ENCODE measurements around the gene BCL2. TPM values are rescaled to one million over a fixed set of nuclear protein-coding genes. Genes with fewer than 3 reads are reported as not detected.
"Not testable (repeated sequence)": the region's sequence is repeated elsewhere in the genome, so short reads cannot be mapped to it uniquely, and the experiment has no call there.

The BCL2 gene
- total RNA-seq, 1 donor from 2014 or later = 47.3 TPM

DNA sequence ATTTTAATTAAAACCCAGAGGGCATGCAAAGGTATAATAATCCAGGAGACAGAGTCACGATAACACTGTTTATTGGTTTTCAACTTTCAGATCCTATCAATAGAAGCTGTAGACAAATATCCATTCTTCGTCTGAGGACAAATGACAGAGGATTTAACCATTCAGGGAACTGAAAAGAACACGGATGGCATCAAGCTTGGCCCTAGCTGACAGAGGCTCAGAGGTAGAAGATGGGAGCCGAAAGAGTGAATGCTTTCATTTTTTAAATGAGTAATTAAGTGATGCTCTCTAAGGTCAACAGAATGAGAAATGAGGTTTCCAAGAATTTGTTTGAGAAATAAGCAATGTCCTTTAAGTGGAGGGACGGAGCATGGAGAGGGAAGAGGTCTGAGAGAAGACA lies 62.1 kb downstream of the BCL2 start:
- DNase-seq = no peak

DNA sequence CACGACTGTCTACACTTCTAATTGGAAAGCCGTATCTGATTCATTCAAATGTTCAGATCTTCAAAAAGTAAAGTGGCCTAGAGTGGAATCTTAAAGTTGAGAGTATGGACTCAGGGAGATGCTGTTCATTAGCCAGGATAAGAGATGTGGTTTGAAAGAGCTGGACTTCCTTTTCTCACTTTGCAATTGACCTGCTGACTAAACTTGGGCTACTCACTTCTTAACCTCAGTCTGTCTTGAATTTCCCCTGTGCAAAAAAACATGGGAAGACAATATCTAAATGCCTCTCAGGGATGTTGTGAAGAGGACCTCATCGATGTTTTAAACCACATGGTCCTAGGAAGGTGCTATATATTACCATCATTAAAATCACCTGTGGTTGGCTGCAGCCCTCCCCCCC lies 64.1 kb downstream of the BCL2 start:
- DNase-seq = no peak

- DNase-seq = no peak
These were observed 64.7 kb downstream of the BCL2 start for GRCh38 chr18:63254716-63255399.

DNA sequence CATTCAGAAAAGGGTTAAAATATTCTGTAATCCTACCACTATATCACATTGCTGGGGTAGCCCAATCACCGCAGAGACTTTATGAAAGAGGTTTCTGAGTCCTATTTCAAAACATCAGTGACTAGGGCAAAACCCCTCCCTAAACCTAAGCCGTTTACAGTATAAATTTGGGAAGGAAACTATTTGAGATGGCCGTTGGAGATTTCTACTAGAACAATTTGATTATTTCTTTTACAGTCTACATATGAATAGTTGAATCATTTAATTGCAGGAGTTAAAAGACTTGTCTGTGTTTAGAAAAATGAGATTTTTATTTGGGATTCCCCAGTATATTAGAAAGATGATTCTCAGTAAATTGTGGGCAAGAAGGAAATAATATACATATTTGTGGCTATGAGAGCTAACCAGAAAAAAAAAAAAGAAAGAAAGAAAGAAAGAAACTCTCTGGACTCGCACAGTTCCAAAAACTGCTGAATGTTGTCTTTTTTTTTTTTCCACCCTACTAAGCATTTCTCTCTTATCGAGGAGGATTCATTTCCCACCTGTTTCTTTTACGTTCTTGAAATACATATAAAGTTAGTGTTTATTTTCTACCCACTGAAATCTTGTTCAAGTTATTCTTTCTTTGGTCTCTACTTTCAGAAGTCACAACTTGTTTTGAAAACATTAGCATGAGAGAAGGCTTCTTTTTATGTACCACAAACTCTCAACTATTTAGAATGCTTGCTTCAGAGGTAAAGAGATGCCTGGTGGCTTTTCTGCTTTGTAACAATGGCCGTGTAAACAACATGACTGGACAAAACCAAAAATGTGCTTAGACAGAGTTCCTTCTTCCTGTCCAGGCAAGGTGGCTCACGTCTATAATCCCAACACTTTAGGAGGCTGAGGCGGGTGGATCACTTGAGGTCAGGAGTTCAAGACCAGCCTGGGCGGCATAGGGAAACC lies 65.9 kb downstream of the BCL2 start:
- DNase-seq = peak; percentile 62

GRCh38 chr18:63253014-63253413 lies 66.6 kb downstream of the BCL2 start:
- DNase-seq = no peak

- DNase-seq = no peak
These were observed 69.8 kb downstream of the BCL2 start for GRCh38 chr18:63249771-63250170.

DNA sequence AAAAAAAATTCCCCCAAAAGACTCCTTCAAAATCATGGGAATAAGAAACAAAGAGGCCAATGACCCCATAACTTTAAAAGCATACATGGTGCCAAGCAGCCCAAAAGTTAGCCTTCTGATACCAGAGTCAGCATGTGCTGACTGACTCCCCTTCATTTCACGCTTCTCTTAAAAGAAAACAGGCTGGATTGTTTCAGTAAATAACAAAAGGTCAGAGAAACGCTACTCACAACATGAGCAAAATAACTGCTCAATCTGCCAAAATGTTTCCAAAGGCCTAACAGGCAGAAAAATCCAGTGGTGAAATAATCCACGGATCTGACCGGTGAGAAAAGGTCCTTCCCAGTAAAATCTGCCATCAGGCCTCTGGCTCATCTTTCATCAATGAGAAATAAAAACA lies 71.6 kb downstream of the BCL2 start:
- no peak for DNase-seq

- no peak for DNase-seq
These were observed 72.1 kb downstream of the BCL2 start for GRCh38 chr18:63247506-63247905.

GRCh38 chr18:63245600-63245999 lies 74.0 kb downstream of the BCL2 start:
- no peak for DNase-seq

GRCh38 chr18:63244607-63245006 lies 75.0 kb downstream of the BCL2 start:
- peak; percentile 85 for DNase-seq

DNA sequence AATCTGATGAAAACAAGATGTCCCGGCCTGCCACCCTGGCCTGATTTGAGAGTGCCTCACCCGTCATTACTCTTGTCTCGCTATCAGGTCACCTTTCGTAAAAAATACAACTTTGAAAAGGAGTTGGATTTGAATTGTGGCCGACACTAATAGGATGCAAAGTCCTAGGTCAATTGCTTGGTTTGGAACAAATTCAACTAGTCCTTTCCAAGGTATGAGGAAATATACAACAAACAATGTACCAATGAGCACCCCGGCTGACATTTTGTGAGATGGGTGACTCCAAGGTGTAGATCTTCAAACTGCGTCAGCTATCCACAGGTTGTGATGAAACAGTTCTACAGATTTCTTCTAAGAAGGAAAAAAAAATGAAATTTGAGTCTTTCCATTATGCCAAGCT lies 77.8 kb downstream of the BCL2 start:
- DNase-seq = no peak

- no peak for DNase-seq
These were observed 78.3 kb downstream of the BCL2 start for GRCh38 chr18:63241317-63241712.

- DNase-seq = no peak
These were observed 78.8 kb downstream of the BCL2 start for GRCh38 chr18:63240531-63241316.

DNA sequence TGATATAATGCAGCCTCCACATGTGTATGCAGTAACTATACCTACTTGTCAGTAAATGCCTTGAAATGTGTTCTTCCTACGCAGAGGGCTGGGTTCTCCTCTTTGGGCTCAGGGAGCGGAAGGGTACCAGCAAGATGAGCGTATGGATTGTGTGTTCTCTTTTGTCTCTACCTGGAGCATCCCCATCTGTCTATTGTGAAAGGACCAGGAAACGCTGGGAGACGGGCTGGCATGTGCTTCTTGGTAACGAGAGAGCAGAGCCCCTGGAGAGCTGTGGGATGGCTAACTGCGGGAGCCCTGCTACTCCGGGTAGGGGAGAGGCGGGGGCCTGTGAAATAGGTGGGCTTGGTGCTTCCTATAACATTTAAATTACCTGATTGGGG lies 80.9 kb downstream of the BCL2 start:
- DNase-seq = no peak

DNA sequence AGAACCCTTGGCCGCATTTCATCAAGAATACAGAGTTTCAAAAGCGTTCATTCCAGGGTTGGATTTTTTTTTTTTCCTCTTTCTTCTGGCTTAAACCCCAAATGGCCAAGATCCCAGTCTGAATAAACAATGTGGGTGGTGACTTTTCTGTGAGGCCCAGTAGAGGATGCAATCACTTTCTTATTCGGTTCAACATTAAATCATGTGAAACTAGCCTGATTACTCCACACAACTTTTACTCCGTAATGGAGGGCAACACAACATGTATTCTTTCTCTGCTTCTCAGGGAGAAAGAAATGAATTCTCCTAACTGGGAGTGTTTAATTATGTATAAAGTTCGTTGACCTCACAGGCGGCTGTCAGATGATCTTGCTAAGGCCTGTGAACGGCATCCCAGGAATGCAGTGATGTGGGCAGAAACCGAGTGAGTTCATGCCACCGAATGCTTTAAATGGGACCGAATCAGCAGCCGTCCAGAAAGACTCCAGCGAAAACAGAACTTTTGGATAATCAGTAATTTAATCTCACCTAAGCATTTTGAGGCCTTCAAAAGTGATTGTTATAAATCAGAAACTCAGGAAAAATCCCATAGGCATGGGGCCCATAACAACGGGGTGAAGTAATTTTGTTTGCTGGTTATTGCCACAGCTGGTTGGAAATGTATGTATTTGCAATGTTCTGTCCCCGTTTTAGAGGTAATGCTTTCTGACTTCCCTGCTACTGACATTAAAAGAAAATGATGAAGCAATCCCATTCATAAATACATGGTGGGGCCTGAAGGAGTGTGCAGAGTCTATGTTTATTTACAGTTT lies 81.5 kb downstream of the BCL2 start:
- DNase-seq = peak; percentile 95

GRCh38 chr18:63236921-63237846 lies 82.4 kb downstream of the BCL2 start:
- DNase-seq = no peak

DNA sequence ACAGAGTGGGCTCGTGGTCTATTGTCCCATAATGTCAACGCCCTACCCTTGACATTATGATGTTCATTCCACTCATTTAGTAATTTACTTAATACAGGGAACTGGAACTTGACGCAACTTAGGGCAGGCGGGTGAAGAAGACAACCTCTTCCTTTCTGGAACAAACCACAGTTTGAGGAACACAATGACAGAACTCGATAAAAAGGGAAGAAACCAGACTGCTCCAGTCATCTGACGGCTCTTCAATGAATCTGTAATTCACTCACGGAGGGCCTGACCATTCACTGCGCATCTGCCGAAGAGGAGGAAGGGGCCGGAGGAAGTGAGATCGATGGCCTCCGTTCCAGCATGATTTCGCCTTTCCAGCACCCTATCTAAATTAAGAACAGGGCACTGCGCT lies 83.2 kb downstream of the BCL2 start:
- DNase-seq = no peak

- DNase-seq = not testable (repeated sequence)
These were observed 83.6 kb downstream of the BCL2 start for GRCh38 chr18:63235920-63236319.

GRCh38 chr18:63234841-63235240 lies 84.7 kb downstream of the BCL2 start:
- no peak for DNase-seq

DNA sequence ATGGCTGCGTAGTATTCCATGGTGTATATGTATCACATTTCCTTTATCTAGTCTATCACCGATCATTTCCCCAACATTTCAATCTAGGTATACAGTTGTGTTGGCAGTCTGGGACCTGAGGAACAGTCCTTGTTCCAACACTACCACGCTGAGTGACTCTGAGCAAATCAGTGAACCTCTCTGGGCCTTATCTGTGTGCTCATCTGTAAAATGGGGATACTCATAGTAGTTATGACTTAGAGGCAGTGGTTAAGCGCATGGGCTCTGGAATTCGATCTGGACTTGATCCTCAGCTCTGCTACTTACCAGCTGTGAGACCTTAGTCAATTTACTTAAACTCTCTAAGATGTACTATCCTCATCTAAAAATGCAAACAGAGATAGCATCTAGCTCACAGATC lies 85.1 kb downstream of the BCL2 start:
- DNase-seq = no peak

DNA sequence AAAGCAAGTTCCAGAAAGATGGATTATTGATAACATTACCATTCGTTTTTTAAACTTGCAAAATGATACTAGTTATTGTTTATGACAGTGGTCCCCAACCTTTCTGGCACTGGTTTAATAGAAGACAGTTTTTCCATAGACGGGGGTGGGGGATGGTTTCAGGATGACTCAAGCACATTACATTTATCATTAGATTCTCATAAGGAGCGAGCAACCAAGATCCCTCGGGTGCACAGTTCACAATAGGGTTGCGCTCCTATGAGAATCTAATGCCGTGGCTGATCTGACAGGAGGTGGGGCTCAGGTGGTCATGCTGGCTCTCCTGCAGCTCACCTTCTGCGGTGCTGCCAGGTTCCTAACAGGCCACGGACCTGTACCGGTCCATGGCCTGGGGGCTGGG lies 86.2 kb downstream of the BCL2 start:
- DNase-seq = no peak
